8988T (cell line): Measurements from ENCODE around the gene PRR12.

Source experiments
- DNase-seq: peaks from one replicate; pipeline ENCODE4 v3.0.0; 2011

PRR12 gene, protein sequence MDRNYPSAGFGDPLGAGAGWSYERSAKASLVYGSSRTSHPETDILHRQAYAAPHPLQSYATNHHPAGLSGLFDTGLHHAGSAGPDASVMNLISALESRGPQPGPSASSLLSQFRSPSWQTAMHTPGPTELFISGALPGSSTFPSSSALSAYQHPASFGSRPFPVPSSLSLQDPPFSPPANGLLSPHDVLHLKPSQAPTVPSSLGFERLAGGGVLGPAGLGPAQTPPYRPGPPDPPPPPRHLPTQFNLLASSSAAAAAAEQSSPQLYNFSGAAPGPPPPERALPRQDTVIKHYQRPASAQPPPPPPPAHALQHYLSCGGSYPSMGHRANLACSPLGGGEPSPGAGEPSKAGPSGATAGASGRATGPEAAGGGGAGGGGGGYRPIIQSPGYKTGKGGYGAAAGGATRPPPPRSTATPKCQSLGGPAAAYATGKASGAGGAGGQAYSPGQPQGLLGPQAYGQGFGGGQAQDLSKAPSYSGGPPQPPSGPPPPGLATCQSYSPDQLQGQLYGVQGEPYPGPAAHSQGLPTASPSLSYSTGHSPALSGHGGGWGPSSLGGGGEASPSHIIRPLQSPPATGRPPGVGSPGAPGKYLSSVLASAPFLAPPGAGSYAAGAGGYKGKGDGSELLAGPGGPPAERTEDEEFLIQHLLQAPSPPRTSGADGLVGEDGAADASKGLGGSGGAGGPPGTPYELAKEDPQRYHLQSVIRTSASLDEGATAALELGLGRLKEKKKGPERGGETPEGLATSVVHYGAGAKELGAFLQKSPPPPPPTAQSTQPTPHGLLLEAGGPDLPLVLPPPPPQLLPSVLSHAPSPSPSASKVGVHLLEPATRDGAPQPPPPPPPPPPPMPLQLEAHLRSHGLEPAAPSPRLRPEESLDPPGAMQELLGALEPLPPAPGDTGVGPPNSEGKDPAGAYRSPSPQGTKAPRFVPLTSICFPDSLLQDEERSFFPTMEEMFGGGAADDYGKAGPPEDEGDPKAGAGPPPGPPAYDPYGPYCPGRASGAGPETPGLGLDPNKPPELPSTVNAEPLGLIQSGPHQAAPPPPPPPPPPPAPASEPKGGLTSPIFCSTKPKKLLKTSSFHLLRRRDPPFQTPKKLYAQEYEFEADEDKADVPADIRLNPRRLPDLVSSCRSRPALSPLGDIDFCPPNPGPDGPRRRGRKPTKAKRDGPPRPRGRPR (N-terminal part only)

DNA sequence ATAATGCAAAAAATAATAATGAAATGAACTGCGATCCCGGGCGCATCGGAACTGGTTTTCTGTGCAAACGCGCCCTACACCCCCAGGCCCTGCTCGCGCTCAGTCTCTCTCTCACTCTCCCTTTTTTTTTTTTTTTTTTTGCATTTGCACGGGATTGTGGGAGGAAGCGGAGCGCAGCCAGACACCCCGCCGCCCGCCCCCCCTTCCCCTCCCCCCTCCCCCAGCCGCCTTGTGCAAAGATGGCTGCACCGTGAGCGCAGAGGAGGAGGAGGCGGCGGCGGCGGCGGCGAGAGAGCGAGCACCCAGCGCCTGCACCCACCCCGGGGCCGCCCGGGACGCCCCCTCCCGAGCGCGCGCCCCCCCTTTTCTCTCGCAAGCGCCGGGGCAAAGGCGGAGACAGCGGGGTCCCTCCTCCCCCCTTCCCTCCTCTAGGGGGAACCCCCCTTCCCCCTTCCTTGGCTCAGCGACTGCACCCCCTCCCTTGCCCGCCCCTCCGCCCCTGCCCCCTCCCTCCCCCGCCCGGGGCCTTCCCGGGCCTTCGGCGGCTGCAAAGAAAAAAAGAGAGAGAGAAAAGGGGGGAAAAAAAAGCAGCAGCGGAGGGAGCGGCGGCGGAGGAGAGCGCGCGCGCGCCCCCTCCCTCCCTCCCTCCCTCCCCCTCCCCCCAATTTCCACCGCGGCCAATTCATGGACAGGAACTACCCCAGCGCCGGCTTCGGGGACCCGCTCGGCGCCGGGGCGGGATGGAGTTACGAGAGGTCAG, at the start of gene PRR12:
PRR12 (plus strand) TSS at position 212 of the 760 bp plus-strand sequence; CDS start at position 685, 473 bp downstream.
- DNase-seq: peak; percentile 66

DNA sequence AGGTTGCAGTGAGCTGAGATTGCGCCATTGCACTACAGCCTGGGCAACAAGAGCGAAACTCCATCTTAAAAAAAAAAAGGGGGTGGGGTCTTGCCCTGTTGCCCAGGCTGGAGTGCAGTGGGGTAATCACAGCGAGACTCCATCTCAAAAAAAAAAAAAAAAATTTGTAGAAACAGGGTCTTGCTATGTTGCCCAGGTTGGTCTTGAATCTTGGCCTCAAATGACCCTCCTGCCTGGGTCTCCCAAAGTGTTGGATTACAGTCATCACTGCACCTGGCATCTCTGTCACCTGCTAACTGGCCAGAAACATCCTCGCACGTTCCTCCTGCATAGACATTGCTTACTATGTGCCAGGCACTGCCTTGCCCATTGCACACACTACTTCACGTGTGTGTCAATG, 49.1 kb upstream of the PRR12 start:
- DNase-seq: no peak

DNA sequence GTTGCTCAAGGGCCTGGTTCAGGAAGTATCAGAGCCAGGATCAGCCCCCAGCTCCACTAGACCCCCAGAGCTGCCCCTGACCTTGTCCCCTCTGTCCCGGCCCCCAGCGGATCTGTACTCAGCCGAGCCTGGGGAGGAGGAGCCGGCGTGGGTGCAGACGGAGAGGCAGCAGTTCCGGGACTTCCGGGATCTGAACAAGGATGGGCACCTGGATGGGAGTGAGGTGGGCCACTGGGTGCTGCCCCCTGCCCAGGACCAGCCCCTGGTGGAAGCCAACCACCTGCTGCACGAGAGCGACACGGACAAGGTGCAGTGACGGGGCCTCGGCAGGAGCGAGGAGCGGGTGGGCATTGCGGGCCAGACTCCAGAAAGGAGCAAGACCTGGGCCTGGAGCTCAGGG, 48.5 kb upstream of the PRR12 start:
- DNase-seq: no peak

GRCh38 chr19:49543032-49543431, 48.0 kb upstream of the PRR12 start:
- DNase-seq: no peak

GRCh38 chr19:49544154-49544553, 46.8 kb upstream of the PRR12 start:
- no peak for DNase-seq

DNA sequence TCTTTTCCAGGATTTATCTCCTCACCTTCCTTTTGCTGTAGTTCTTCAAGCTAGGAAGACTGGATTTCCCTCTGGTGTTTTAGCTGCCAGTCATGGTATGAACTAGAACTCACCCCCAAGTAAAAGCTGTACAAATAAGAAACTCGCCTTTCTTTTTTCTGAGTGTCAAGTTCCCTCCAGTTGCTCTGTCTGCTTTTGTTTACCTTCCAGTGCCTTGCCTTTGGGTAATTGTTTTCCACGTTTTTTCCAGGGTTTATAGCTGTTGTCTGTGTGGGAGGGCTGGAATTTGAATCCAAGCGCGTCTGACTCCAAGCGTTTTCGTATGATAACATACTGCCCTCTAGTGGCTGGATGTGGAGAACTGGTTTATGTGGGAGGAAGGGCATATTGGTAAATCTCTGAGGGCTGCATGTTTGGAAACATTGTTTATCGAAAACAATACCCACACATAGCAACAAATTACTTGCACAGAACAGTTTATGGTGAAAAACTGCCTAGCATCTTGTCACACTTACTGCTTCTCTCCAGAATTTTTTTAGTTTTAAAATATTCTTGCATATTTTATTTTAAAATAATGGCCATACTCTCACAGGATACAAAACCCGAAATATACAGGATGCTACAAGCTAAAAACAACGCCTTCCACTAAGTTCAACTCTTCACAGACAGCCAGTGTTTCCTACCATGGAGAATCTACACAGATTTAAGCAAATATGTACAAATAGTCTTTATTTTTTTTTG, 44.0 kb upstream of the PRR12 start:
- DNase-seq: no peak

DNA sequence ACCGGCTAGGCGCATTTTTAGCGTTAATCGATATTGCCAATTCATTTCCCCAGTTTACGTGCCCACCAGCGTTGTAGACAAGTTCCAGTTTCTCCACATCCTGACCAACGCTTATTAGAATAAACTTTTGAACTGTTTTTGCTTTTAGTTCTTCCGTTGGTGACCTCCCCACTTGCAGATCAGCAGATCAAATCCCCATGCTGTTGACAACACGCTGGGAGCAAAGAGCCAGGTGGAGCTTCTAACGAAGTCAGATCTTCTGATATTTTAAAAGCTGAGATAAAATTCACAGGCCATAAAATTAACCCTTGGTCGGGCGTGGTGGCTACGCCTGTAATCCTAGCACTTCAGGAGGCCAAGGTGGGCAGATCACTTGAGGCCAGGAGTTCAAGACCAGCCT, 41.9 kb upstream of the PRR12 start:
- DNase-seq: no peak

GRCh38 chr19:49551531-49551930, 39.5 kb upstream of the PRR12 start:
- no peak for DNase-seq

DNA sequence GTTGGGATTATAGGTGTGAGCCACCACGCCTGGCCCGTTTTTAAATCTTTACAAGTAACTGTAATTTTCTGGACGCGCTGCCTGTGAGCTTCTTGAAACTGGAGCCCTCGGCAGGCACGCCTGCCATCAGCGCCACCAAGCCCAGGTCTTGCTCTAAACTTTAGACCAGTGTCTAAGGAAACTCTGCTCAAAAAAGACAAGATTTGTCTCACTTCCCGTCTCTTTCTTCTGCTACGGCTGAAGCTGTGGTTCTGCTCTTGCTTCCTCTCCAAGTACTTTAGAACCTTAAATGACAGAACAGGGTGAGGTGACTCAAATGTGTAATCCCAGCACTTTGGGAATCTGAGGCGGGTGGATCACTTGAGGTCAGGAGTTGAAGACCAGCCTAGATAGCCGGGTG, 38.2 kb upstream of the PRR12 start:
- DNase-seq: no peak

GRCh38 chr19:49553451-49554271, 37.3 kb upstream of the PRR12 start:
- DNase-seq: no peak

GRCh38 chr19:49554701-49555181, 36.2 kb upstream of the PRR12 start:
- no peak for DNase-seq

- peak; percentile 63 for DNase-seq
Observed at GRCh38 chr19:49555600-49556411, 35.2 kb upstream of the PRR12 start.

DNA sequence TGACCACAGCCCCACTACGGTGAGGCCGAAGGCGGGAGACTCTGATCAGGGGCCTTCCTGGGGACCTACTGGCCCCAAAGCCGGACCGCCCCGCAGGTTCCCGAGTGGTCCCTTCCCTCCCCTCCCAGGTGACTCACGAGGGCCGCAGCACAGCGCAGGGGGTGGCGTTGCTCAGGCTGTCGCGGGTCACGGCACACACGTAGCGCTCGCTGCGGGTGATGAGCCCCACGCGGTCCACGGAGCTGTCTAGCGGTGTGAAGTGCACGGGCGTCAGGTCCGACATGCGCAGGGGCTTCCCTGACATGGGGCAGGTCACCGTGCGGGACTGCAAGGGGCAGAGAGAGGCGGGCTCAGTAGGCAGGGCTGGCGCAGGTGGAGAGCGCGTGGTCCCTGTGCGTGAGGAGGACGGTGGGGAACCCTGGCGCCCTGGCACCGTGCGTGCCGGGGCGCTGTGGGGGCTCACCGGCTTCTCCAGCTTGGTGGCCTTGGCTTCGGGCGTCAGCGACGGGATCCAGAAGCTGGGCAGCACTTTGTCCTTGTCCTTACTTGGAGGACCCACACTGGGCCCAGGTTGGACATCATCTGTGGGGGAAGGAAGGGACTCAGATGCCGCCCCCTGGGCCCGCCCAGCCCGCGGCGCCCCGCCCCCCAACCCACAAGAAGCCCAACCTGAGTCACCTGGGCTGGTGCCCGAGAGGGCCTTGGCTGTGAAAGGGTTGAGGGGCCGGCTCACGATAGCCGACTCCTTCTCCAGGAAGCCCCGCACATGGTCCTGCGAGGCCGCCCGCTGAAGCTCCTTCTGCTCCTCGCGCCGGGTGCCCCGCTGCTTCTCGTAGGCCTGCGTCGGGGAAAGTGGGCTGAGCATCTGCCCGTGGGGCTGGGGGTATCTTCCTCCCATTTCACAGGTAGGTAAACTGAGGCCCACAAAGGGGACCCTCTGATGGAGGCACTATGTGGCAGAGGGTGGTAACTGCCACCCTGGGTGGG, 34.3 kb upstream of the PRR12 start:
- no peak for DNase-seq

DNA sequence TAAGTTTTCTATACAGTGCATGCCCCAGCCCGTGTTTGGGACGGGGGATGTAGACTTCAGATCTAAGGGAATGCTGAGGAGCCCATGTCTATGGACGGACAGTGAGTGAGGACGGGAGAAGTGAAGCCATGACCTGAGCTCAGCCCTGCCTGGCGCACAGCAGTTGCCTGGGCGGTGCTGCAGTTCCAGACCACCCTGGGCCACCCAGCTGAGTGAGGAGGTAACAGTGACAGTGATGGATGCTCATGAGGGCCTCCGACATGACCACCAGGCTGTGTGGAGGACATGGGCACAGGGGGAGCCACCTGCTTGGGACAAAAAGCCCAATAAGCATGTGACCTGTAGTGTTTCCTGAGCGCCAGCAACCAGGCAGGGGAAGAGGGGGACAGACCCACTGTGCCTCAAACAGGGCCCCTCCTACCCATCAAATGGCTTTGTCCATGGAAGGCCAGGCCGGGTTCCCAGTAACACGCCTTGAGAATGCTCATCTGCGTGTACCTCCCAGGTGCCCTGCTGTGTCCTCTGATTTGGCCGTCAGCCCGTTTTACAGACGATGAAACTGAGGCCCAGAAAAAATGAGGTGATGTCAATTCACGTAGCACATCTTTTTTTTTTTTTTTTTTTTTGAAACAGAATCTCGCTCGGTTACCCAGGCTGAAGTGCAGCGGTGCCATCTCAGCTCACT, 33.2 kb upstream of the PRR12 start:
- no peak for DNase-seq

GRCh38 chr19:49558591-49558990, 32.4 kb upstream of the PRR12 start:
- DNase-seq: no peak

DNA sequence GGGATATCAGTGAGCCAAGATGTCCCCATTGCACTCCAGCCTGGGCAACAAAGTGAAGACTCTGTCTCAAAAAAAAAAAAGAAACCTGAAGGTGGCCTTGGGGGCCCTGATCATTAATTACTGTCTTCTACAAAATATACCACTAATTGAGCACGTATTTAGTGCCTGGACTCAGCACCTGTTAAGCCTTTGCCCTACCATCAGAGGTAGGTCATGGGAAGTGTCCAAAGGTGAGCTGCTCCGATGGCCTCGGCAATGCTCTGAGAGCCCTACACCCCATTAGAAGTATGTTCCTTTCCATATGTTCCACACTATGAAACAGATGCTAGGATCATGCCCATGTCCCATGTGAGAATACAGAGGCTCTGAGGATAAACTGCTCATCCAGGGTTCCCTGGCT, 31.5 kb upstream of the PRR12 start:
- no peak for DNase-seq

DNA sequence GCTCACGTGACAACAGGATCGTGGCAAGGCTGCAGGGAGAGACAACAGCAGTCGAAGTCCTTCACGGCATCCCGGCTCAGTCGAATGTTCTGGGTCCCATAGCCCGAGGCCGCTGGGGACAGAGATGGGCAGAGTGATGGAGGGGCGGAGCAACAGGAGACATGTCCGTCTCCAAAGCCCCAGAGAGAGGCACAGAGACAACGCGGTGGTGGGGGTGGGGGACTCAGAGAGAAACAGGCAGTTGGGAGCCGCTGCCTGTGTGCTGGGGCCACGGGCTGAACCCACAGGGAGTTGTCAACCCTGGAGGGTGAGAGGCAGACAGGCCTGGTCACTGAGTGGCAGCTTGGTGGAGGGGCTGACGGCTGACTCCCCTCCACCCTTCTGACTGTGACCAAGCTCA, 31.1 kb upstream of the PRR12 start:
- DNase-seq: no peak

GRCh38 chr19:49560358-49560900, 30.6 kb upstream of the PRR12 start:
- DNase-seq: no peak
